IPS-NIHi7 (cell line): ENCODE results near the gene RALGAPA2.

Source experiments
- DNase-seq: peaks from one replicate; pipeline ENCODE4 v3.0.0; 2012; ENCODE audit warnings: mixed read lengths; ENCODE audit errors: extremely low spot score

RALGAPA2 gene

DNA sequence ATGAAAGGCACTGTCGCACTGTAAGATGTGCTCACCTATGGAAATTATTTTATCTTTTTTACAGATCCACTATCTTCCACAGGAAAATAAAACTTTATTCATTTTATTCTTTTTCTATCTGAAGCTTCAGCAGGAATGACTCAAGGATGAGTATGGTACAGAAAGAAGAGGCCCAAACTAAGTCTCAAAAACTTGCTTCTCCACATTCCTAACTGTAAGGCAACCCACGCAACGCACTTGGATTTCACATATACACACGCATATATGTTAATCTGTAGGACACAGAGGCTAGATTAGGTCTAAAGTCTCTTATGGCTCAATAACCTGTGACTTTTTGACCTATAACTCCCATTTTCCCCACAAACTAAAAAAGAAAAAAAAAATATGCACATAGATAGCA, 81.9 kb downstream of the RALGAPA2 start:
- DNase-seq, result no peak

DNA sequence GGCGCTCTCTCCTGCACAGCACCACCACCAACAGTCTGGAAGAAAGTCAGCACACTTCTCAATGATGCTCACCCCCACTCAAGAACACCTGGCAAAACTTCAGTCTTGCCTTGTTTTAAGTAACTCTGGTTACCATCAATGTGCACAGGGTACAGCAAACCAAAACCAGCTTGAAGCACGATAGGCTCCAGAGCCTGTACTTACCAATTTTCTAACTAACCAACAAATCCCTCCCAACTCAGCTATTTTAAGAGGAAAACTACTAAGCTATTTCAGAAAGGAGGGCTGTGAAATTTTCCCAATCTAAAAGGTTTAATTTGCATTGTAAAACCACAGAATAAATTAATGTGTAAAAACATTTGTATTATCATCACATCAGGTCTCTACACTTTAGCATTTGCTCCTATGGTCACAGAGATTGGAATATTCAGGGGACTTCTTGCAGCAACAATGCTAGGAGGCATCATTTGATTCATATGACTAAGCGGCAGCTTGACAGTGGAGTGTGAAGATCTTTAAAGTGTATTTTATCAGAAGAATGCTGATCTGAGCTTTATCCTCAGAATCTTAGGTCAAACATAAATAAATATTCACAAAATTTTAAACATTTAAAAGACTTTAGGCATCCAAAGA, 82.8 kb downstream of the RALGAPA2 start:
- DNase-seq, result no peak

DNA sequence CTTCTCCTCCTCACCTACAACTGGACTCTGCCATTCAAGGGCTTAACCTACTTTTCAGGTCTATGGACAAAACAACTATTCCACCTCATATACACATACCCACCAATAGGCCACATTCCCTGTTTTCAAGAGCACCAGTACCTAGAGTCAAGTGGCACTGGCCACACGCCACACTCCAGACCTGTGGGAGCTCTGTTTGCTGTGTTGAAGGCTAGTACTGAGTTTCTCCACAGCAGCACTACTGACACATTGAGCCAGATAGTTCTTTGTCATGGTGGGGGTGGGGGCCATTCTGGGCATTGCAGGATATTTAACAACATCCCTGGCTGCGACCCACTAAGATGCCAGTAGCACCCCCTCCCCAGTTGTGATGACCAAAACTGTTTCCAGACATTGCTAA, 84.1 kb downstream of the RALGAPA2 start:
- DNase-seq, result no peak

DNA sequence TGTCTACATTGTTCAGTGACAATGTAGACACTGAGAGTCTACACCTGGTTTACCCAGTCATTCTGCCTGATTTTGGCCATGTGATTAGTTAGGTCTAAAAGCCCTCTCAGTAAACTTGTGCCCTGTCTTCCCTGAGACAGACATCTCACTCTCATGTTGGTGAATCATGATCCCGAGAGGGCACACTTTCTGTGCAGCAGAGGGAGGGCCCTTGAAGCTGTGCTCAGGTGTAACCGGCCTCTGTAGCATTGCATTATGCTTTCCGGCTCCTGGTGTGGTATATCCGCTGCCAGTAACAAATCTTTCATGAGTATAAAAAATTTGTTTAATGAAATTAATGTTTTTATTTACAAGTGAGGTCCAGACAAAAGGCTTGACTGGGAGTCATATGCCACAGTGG, 85.0 kb downstream of the RALGAPA2 start:
- no peak for DNase-seq

DNA sequence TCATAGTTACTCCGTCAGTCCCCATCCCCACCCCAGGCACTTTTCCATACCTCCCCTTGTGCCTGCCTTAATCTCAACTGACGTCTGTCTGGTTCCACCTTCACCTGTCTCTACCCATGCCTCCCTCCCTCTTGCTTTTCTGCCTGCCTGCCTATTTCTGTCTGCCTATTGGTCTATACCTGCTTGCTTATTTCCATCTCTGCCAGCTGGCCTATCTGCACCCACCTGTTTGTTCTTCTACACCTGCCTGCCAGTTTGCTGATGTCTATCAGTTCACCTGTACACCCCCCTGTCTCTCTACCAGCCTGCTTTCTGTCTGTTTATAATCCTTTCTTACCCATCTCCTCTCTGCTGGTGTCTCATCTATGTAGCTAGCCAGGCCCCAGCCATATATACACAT, 87.5 kb downstream of the RALGAPA2 start:
- no peak for DNase-seq

DNA sequence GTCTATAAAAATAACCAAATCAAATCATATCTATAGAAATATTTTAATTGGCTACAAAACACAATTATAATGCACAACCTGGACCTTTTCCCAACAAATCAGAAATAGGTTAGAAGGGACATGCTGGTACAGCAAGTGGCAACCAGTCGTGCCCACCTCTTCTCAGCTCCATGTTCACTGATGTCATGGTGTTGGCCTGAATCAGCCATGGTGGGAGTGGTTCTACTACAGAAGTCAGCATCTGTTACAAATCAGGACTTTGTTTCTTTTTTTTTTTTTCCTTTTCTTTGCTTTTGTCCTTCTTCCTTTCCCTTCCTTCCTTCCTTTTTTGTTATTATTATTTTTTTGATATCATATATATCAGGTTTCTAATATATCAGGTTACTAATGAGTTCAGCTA, 91.2 kb downstream of the RALGAPA2 start:
- DNase-seq, result no peak

DNA sequence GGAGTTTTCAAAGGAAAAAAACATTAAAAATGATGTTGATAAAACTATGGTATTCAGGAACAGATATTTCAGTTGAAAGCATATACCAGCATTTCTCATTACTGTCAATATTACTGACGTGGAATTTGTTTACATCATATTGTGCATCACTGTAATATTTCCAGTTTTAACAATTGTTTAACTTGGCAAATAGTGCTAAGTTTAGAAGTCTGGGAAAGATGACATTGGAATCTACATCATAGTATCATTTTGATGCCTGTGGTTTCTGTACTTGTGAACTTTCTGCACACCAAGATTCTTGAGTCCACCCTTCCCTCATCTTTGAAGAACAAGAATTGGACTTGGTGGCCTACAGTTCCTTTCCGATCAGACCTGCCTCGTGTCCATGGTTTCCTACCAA, 98.1 kb downstream of the RALGAPA2 start:
- no peak for DNase-seq

DNA sequence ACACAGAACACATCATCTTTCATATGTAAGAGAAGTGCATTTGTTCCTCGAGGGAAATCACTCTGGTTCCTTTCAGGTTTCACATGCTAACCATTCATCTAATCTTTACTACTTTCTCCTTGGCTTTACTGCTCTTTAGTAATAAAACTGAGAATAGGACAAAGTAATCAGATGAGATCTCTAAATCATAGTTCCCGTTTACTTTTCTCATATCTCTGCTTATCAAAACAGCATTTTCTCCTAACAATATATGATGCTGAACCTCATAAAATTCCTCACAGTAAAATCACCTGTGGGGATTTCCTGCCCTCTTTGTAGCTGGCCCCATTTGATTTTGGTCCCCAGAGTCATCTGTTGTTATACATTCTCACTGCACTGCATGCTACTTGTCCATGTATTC, 100.2 kb downstream of the RALGAPA2 start:
- DNase-seq, result no peak

DNA sequence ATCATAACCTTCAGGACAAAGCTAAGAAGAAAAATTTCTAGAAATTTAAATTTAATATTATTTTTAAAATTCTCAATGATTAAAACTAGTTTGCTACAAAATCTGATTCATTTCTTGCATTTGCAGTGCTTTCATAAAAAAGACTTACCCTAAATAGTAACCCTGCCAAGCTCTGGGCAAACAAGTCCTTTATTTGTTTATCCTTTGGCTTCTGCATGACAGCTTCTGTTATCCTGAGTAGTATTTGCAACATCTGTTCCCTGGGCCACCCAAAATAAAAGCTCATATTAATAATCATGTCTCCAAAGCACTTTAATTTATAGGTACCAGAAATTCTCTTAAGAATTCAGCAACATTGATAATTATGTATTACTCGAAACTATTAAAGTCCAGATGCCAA, 101.3 kb downstream of the RALGAPA2 start:
- DNase-seq, result no peak

DNA sequence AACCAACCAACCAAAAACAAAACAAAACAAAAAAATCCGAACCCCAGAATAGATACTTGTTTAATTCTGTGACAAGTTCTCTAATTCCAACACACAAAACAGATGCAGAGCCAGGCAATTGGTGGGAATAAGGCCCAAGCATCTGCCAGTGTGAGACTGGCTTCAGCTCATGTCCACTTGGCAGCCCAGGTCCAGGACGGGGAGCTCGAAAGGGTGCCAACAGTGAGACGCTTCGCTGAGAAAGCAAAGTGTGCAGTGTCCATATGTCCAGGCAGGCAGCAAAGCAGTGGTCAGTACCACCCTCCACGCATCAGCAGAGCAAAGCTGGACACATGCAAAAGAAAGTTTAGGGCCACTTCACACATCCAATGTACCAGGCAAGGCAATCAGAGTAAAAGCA, 102.9 kb downstream of the RALGAPA2 start:
- DNase-seq, result no peak

DNA sequence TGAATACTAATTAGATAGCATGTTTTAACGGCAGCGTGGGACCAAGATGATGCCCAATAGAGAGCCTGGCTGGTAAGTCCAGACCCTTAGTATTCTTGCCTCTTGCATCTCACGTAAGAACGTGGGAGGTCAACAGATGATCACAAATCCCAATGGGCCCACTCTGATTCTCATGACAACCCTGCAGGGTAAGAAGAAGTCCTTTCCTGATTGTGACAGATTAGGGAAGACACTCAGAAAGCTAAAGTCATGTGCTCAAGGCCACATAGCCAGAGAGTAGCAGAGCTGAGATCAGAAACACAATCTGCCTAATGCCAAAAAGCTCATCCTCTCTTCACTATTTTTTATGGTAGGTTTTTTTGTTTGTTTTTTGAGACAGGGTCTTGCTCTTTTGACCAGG, 103.8 kb downstream of the RALGAPA2 start:
- DNase-seq, result no peak

DNA sequence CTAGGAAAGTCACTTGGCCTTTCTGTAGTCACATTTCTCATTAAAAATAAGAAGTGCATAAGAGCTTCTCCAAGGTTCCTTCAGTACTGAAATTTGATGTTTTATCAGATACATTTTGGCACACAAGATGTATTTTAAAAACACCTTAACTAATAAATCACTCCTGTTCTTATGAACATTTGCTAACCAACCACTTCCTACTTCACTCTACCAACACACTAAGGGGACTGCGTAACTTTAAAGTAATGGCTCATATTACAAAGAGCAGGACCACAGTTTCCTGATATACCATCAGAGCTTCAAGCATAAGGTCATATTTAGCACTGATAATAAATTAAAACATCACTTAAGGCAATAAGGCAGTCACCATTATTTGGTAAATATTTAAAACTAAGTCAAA, 104.4 kb downstream of the RALGAPA2 start:
- no peak for DNase-seq

DNA sequence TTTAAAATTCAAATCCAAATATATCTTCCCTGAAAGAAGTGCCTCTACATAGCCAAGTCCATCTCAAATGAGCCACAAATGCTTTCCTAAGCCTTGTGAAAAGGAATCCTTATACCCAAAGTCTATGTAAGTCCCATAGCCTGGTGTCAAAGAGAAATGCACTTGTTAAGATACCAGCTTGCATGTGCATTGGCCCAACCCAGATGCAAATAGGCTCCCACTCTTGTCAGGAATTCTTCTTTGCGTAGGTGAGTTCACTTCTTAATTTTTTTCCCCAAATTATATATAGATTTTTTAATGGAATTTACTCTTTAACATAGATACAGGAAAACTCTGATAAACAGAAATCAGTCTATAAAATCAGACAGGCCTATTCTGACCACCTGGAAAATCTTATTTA, 105.6 kb downstream of the RALGAPA2 start:
- no peak for DNase-seq

DNA sequence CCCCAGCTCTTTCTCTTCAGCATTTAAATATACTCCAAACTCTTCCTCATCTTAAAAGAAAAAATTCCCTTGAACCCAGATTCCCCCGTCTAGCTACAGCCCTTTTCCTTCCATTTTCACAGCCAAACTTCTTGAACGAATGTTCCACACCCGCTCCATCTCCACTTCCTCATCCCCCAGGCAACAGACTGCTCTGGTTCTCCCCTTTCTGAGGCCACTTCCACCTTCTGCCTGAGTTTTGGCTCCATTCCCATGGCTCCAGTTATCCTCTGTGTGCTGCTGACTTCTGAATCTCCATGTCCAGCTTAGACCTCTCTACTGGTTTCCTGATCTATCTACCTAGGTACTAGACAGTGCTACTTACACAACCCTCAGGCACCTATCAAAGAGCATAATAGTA, 106.4 kb downstream of the RALGAPA2 start:
- DNase-seq, result no peak

DNA sequence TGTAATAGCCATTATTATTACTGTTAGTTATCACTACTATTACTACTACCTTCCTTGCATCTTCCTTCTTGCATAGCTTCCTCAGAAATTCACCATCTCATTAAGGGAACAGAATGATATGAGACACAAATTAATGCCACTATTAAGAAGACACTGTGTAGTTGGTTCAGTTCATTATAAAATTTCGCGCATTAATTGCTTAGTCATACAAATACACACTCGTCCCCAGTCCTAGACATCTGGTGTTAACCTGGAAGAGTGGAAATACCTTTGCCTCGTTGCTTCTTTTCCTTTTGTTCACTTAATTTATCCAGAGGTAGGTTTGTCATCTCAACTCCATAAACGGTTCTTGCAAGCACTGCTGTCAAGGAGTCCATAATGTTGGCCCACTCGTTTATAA, 107.5 kb downstream of the RALGAPA2 start:
- DNase-seq, result no peak

DNA sequence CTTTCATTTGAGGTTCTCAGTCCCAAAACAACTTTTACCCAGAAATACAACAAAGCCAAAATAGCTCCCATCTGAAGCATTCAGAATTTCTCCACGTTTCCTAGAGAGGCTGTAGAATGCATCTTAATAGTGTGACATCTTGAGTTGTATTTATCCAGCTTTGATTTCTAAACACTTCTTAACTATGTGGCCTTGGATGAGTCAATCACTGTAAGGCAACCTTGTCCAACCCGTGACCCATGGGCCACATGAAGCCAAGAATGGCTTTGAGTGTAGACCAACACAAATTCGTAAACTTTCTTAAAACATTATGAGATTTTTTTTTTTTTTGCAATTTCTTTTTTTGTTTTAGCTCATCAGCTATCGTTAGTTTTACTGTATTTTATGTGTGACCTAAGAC, 108.1 kb downstream of the RALGAPA2 start:
- no peak for DNase-seq

DNA sequence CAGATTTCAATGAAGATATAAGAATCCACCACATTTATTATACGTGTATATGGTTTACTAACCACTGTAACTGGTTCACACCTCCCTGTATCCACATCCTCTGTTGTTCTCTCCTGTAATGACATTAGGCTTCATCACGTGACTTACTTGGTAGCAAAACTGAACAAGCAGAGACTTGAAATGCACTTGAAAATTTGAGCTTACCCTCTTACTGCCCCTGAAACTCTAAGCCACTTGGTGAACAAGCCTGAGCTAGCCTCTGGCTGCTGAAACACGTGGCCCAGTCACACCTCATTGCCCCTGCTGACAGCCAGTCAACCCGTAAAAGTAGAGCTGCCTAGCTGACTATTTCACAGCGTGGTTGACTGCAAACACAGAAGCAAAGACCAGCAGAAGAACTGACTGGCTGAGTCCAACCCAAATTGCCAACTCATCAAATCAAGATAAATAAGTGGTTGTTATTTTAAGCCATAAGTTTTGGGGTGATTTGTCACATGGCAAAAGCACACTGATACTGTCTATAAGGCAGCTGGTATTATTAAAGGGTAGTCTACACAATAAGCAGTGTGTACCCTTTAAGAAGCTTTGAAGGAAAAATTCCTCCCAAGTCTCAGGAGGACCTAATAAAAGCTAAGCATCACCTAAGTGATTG, 109.0 kb downstream of the RALGAPA2 start:
- no peak for DNase-seq

DNA sequence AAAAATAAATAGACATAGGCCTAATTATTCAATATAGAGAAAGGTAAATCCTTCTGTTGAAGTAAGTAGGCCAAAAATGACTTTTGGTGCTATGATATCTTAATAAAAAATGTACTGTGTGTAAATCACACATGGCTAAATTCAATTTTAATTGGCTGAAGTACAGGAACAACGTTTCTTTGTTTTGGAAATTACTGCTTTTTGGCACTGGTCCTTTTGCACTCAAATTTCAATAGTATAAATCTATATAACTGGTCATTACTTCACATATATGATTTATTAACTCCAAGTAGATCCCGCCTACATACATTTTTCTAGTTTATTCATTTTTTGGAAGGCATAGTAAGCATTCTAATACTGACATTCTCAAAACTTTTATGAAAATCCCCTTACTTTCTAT, 114.5 kb downstream of the RALGAPA2 start:
- DNase-seq, result no peak

DNA sequence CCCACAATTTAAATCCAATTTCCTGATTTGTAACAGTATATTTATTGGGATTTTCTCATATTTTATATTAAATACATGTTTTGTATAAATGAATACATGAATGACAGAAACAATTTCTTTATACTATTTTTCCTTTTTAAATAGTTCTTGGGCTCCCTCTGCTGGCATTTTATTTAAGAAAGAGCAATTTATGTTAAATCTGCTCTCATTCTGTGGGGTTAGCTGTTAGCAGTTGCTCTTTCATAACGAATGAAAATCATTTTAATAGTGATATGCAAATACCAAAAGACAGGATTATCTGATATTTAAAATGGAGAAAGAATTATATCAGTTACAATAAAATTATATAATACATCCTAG, 118.3 kb downstream of the RALGAPA2 start:
- DNase-seq, result no peak

DNA sequence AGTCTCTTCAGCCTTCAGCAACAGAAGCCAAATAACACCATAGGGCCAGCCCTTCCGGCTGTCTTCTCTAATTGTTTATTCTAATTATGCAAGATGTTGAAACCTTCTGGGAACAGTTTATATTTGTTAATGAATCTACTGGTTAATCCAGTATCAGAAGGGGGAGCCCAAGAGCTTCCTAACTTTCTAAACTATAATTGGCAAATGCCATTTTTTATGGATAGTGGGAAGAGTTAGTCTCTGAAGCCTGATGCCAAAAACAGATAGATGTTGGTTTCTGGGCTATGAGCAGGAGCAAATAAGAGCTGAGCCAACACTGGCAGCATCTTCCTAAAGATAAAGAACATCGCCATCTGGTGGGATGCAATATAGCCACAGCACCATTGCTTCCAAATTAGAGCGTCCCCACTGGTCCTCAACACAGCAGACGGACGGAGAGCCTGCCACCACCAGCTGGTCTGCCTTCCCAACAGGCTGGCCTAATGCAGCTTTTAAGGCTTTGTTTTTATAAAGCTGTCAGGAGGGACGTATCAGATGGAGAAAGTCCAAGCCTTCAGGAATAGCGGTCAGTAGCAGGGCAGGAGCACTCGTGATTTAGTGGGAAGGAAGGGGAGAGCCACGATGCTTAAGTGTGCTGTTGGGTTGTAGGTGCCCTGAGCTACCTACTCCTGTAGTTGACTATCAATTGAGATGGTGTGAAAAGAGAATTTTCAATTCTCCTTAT, 118.8 kb downstream of the RALGAPA2 start:
- peak; percentile 86 for DNase-seq

DNA sequence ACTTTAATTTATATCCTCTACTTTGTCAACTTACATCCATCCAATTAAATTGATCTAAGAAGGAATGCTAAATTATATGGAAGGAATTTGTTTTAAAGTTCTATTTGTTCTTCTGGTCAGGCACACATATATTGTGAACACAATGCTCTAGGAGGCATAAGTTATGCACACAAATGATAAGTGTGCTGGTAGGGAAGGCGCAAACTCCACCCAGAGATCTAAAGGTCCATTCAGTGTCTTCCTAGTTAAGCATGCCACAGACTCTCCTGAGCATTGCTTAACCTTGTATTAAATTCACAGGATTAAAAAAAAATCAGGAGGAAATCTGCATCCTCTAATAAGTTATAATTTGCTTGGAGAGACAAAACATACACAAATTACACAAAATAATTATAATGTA, 127.3 kb downstream of the RALGAPA2 start:
- DNase-seq, result no peak

DNA sequence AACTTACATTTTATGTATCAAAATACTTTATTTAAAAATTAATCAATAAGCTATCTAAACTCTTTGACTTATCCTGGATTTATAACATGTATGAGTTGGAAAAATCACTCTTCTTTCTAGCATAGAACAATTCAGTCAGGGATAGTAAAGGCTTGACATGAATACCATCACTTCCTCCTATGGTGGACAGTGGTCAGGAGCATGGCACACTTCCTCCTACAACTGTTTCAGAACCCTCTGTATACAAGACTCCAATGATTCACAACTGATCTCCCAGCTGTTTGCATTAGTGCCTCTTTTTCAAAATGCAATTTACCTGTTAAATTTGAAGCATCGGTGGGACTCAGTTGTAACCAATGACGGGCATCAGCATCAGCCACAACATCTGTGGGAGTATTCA, 129.7 kb downstream of the RALGAPA2 start:
- DNase-seq, result no peak

DNA sequence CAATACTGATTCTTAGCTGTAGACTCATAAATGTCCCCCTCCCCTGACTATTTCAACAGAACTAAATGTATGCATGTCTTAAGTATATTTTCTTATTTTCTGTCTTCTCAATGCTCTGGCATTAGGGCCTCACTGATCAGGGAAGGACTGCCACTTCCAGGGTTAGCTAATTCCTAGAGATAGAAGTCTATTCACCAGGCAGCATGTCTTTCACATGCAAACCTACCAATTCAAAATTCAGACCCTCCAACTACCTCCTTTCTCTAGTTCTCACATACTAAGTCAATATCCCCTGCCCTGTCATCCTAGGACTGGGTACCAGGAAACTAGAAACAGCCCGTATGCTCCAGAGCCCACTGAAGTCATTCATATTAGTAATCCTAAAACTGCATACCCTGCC, 132.3 kb downstream of the RALGAPA2 start:
- DNase-seq, result no peak
